BJ (cell line): ENCODE measurements around the gene ABHD17C. TPM values are rescaled to one million over a fixed set of nuclear protein-coding genes. Genes with fewer than 3 reads are reported as not detected.

Experiments
- CTCF ChIA-PET: fragments of 350-600 bp; formaldehyde crosslinking; extraction: SDS; loops from one replicate; lab custom pipeline; 2021; ENCODE audit warnings: antibody characterized with exemption, inconsistent platforms; lab: Yijun Ruan, JAX
- POLR2A ChIA-PET: fragments of 300-600 bp; sonication (Branson Sonifier 250); formaldehyde crosslinking; extraction: SDS; loops from one replicate; lab custom pipeline; 2021; ENCODE audit warnings: antibody characterized with exemption; lab: Charles Lee
- DNase-seq: peaks from one replicate; pipeline ENCODE4 v3.0.0-alpha.2; 2011; ENCODE audit warnings: low read depth
- H3K27me3 ChIP-seq: 2 replicates; pipeline ENCODE4 v1.6.0; 2011; ENCODE audit warnings: low read length; ENCODE audit not compliant: control insufficient read depth, insufficient read depth
- H3K36me3 ChIP-seq: 2 replicates; pipeline ENCODE4 v1.5.1; 2011; ENCODE audit warnings: low read length; ENCODE audit not compliant: control insufficient read depth, insufficient read depth
- H3K4me3 ChIP-seq: 2 replicates; pipeline ENCODE4 v1.5.1; 2011; ENCODE audit warnings: low read depth, mild to moderate bottlenecking, control low read depth, low read length
- CTCF ChIP-seq: IDR thresholded peaks from 2 replicates; pipeline ENCODE4 v1.5.1; 2011; ENCODE audit warnings: low read depth, mild to moderate bottlenecking, control low read depth, inconsistent platforms, low read length, moderate library complexity; ENCODE audit not compliant: insufficient read depth
- polyA plus RNA-seq: library from polyadenylated mRNA; depleted of rRNA; stranded (reverse); fragments of >200 nt; gene quantifications from 2 replicates; pipeline ENCODE4 v1.2.3, GENCODE V29; 2011

The ABHD17C gene
- polyA plus RNA-seq, 1 experiment: 19.2 TPM

DNA sequence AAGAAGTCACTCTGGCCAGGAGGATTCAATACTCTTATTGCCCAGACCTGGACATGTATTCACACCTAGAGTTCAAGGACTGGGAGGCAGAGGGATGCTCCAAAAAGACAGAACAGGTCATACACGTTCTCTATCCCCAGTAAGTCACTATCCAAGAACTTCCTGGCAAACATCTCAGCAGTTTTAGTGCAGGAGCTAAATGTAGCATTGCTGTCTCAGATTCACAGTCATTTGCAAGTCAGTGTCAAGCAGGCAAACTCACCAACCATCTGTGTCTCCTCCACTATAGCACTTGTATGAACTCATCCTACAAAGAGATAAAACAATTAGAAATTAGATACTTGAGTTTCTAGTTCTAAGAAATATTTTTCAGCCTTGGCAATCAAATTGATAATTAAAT, 38.4 kb downstream of the ABHD17C start:
- TF ChIP-seq CTCF: no peak
- DNase-seq: no peak
- H3K4me3 ChIP-seq: no peak overlapping the region
- H3K27me3 ChIP-seq: no peaks in the 10 kb centered on the region
- H3K36me3 ChIP-seq: peaks cover 3% of the 10 kb centered on the region
- CTCF ChIA-PET: interaction anchor here (1.1 kb wide), 1 partner anchor 9 kb away, joined by 4 read pairs; no protein-coding TSS in a partner anchor
- POLR2A ChIA-PET: no interaction called here

DNA sequence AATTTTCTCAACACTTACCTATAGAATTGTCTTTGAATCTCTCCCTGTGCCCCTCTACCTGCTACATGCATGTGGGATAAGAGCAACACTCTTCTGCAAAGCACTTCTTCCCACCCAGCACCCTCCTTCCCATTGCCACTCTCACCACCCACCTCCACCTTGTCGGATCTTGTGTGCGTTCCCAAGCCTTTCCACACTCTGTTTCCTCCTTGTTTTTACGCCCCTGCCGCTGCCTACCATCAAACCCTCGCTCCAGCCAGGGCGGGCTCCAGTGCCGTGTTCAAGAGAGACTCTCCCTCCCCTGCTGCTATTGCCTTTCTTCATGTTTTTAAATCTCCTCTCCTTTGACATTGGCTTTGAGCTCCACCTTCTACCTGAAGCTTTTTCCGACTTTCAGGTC, 40.2 kb downstream of the ABHD17C start:
- CTCF ChIA-PET: interaction anchor here (0.9 kb wide), 1 partner anchor 35 kb away, joined by 3 read pairs; no protein-coding TSS in a partner anchor
- H3K4me3 ChIP-seq: no peak overlapping the region
- POLR2A ChIA-PET: no interaction called here
- TF ChIP-seq CTCF: no peak
- peaks cover 3% of the 10 kb centered on the region for H3K36me3 ChIP-seq
- no peak for DNase-seq
- H3K27me3 ChIP-seq: no peaks in the 10 kb centered on the region

DNA sequence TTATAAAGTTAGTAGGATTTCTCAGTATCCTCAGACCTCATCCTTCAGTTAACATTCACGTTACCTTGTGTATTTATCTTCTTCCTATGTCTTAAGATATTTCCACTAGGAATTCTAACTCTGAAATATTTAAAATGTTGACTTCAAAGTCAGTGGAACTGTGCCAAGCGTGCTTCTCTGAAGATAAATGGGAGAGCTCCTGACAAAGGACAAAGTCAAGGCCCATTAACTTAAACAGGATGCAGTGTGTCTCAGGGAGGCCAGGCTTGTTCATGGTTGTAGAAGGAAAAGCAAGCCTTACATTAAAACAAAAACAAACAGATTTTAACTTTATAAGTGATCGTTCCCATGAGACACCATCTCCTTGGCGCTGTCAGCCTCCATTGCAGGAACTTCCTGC, 41.5 kb downstream of the ABHD17C start:
- DNase-seq: no peak
- CTCF ChIA-PET: no interaction called here
- no peak for TF ChIP-seq CTCF
- Histone ChIP-seq H3K36me3 (peaks cover 3% of the 10 kb centered on the region), H3K4me3 (no peak overlapping the region), H3K27me3 (no peaks in the 10 kb centered on the region)
- POLR2A ChIA-PET: no interaction called here

GRCh38 chr15:80739919-80740318, 44.8 kb downstream of the ABHD17C start:
- Histone ChIP-seq H3K27me3 (no peaks in the 10 kb centered on the region), H3K36me3 (peaks cover 2% of the 10 kb centered on the region; the same call in 1 of the 2 replicates), H3K4me3 (no peak overlapping the region)
- no peak for DNase-seq
- no peak for TF ChIP-seq CTCF
- POLR2A ChIA-PET: no interaction called here
- CTCF ChIA-PET: interaction anchor here (0.6 to 1.7 kb wide), 2 partner anchors 9 to 258 kb away, joined by 3 to 4 read pairs; no protein-coding TSS in a partner anchor

DNA sequence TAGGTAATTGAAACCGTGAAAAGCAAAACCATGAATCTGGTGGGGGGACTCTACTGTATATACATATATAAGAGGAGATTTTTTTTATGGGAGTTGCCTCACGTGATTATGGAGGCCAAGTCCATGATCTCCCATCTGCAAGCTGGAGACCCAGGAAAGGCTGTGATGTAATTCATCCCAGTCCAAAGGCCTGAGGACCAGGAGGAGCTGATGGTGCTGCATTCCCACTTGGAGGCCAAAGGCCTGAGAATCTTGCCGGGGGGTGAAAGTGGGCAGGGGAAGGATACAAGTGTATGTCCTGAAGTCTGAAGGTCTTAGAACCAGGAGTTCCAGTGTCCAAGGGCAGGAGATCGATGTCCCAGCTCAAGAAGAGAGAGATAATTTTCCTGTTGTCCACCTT, 47.0 kb downstream of the ABHD17C start:
- ChIA-PET POLR2A (no interaction called here), CTCF (interaction anchor here (0.6 to 1.7 kb wide), 4 partner anchors 9 to 149 kb away, joined by 3 to 6 read pairs (median 4); no protein-coding TSS in a partner anchor)
- no peak for TF ChIP-seq CTCF
- no peaks in the 10 kb centered on the region for H3K27me3 ChIP-seq
- no peak overlapping the region for H3K4me3 ChIP-seq
- DNase-seq: no peak
- H3K36me3 ChIP-seq: no peaks in the 10 kb centered on the region; the same call in 1 of the 2 replicates
